HEK293T (cell line): ENCODE measurements around the gene RNF13.

Source experiments
- CTCF ChIA-PET: fragments of 350-600 bp; formaldehyde crosslinking; extraction: SDS; loops from one replicate; lab custom pipeline; 2021; ENCODE audit warnings: antibody characterized with exemption, inconsistent platforms; lab: Yijun Ruan, JAX
- POLR2A ChIA-PET: fragments of 350-600 bp; formaldehyde crosslinking; extraction: SDS; loops from one replicate; lab custom pipeline; 2020; ENCODE audit warnings: antibody characterized with exemption, inconsistent platforms; lab: Yijun Ruan, JAX
- DNase-seq: peaks from one replicate; pipeline ENCODE4 v3.0.0; 2012; ENCODE audit warnings: mixed read lengths; ENCODE audit errors: extremely low spot score
- ARNT ChIP-seq: fragments of 450-650 bp; IDR thresholded peaks from 2 replicates; pipeline ENCODE4 v1.6.1; 2017; ENCODE audit warnings: mild to moderate bottlenecking
- BHLHE40 ChIP-seq: fragments of 450-650 bp; IDR thresholded peaks from 2 replicates; pipeline ENCODE4 v1.6.1; 2016; ENCODE audit warnings: mild to moderate bottlenecking, moderate library complexity, borderline replicate concordance
- CTBP1 ChIP-seq: fragments of 450-650 bp; IDR thresholded peaks from 2 replicates; pipeline ENCODE4 v1.6.1; 2016; ENCODE audit warnings: borderline replicate concordance
- ELF4 ChIP-seq: fragments of 450-650 bp; IDR thresholded peaks from 2 replicates; pipeline ENCODE4 v1.6.1; 2017; ENCODE audit warnings: antibody characterized with exemption
- FOXA1 ChIP-seq: fragments of 450-650 bp; IDR thresholded peaks from 2 replicates; pipeline ENCODE4 v1.6.1; 2016; ENCODE audit warnings: mild to moderate bottlenecking
- FOXK2 ChIP-seq: fragments of 450-650 bp; IDR thresholded peaks from 2 replicates; pipeline ENCODE4 v1.6.1; 2016; ENCODE audit warnings: mild to moderate bottlenecking
- FOXM1 ChIP-seq: fragments of 450-650 bp; IDR thresholded peaks from 2 replicates; pipeline ENCODE4 v1.6.1; 2017; ENCODE audit warnings: mild to moderate bottlenecking, borderline replicate concordance
- HDGF ChIP-seq: fragments of 450-650 bp; IDR thresholded peaks from 2 replicates; pipeline ENCODE4 v1.6.1; 2017; ENCODE audit warnings: antibody characterized with exemption, borderline replicate concordance
- L3MBTL2 ChIP-seq: fragments of 450-650 bp; conservative IDR thresholded peaks from 2 replicates; pipeline ENCODE4 v1.6.1; 2016; ENCODE audit warnings: mild to moderate bottlenecking
- LEF1 ChIP-seq: fragments of 450-650 bp; IDR thresholded peaks from 2 replicates; pipeline ENCODE4 v1.6.1; 2017; ENCODE audit warnings: mild to moderate bottlenecking, borderline replicate concordance
- NFRKB ChIP-seq: fragments of 450-650 bp; IDR thresholded peaks from 2 replicates; pipeline ENCODE4 v1.6.1; 2016; ENCODE audit warnings: mild to moderate bottlenecking, moderate library complexity
- SP1 ChIP-seq: fragments of 450-650 bp; IDR thresholded peaks from 2 replicates; pipeline ENCODE4 v1.6.1; 2017
- SUZ12 ChIP-seq: fragments of 450-650 bp; IDR thresholded peaks from 2 replicates; pipeline ENCODE4 v1.6.1; 2016; ENCODE audit warnings: mild to moderate bottlenecking
- TARDBP ChIP-seq: fragments of 450-650 bp; IDR thresholded peaks from 2 replicates; pipeline ENCODE4 v1.6.1; 2016
- ZNF384 ChIP-seq: fragments of 450-650 bp; IDR thresholded peaks from 2 replicates; pipeline ENCODE4 v1.6.1; 2016
- TF ChIP-seq, protein P1 (sequence below): fragments of 450-650 bp; IDR thresholded peaks from 2 replicates; pipeline ENCODE4 v1.6.1; 2016

Gene RNF13

GRCh38 chr3:149901770-149902169, 88.8 kb downstream of the RNF13 start:
- ChIA-PET POLR2A (no interaction called here), CTCF (no interaction called here)
- no peak for DNase-seq
- TF ChIP-seq L3MBTL2 (no peak), TARDBP (no peak), SUZ12 (no peak), FOXA1 (no peak)

- CTCF ChIA-PET, result no interaction called here
- POLR2A ChIA-PET, result no interaction called here
- no peak for DNase-seq
- TF ChIP-seq ARNT, result no peak
- no peak for TF ChIP-seq LEF1
- TF ChIP-seq, protein P1, sequence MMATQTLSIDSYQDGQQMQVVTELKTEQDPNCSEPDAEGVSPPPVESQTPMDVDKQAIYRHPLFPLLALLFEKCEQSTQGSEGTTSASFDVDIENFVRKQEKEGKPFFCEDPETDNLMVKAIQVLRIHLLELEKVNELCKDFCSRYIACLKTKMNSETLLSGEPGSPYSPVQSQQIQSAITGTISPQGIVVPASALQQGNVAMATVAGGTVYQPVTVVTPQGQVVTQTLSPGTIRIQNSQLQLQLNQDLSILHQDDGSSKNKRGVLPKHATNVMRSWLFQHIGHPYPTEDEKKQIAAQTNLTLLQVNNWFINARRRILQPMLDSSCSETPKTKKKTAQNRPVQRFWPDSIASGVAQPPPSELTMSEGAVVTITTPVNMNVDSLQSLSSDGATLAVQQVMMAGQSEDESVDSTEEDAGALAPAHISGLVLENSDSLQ, result no peak
- no peak for TF ChIP-seq ZNF384
- no peak for TF ChIP-seq CTBP1
- TF ChIP-seq L3MBTL2, result no peak
- TF ChIP-seq FOXK2, result no peak
- TF ChIP-seq ELF4, result no peak
- TF ChIP-seq FOXA1, result no peak
- no peak for TF ChIP-seq TARDBP
- no peak for TF ChIP-seq HDGF
- TF ChIP-seq SP1, result no peak
- no peak for TF ChIP-seq NFRKB
- TF ChIP-seq BHLHE40, result no peak
- no peak for TF ChIP-seq FOXM1
- no peak for TF ChIP-seq SUZ12
Observed at GRCh38 chr3:149902498-149903139, 89.6 kb downstream of the RNF13 start.

DNA sequence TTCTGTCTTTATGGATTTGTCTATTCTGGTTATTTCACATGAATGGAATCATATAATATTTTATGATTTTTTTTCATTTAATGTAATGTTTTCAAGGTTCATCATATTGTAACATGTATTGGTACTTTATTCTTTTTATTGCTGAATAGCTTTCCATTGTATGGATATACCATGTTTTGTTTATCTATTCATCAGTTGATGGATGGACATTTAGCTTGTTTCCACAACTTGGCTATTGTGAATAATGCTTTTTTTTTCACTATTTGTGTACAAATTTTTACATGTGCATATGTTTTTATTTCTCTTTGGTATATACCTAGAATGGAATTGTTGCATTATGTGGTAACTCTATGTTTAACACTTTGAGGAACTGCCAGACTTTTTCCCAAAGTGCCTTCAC, 93.0 kb downstream of the RNF13 start:
- CTCF ChIA-PET, result no interaction called here
- TF ChIP-seq HDGF (no peak), ELF4 (no peak), ZNF384 (no peak), L3MBTL2 (no peak), NFRKB (no peak), CTBP1 (no peak), FOXK2 (no peak), SUZ12 (no peak), LEF1 (no peak), TARDBP (no peak)
- TF ChIP-seq, protein P1, result no peak
- no peak for DNase-seq
- POLR2A ChIA-PET, result no interaction called here

GRCh38 chr3:149908424-149908957, 95.5 kb downstream of the RNF13 start:
- no peak for DNase-seq
- ChIA-PET CTCF (interaction anchor here (0.5 to 0.9 kb wide), 2 partner anchors 191 to 388 kb away, joined by 3 read pairs; no protein-coding TSS in a partner anchor), POLR2A (no interaction called here)
- TF ChIP-seq FOXK2, result no peak
- no peak for TF ChIP-seq ELF4
- TF ChIP-seq BHLHE40, result no peak
- TF ChIP-seq NFRKB, result no peak

GRCh38 chr3:149909923-149910322, 96.9 kb downstream of the RNF13 start:
- ChIA-PET POLR2A (no interaction called here), CTCF (no interaction called here)
- DNase-seq, result no peak
- TF ChIP-seq, protein P1, result no peak
- TF ChIP-seq L3MBTL2 (no peak), ARNT (no peak), HDGF (no peak), ELF4 (no peak), BHLHE40 (no peak), SP1 (no peak), FOXK2 (no peak), CTBP1 (no peak), ZNF384 (no peak)

GRCh38 chr3:149917124-149917667, 104.2 kb downstream of the RNF13 start:
- ChIA-PET POLR2A (no interaction called here), CTCF (interaction anchor here (1.0 kb wide), 1 partner anchor 38 kb away, joined by 3 read pairs; no protein-coding TSS in a partner anchor)
- TF ChIP-seq SP1, result no peak
- no peak for TF ChIP-seq FOXK2
- no peak for TF ChIP-seq BHLHE40
- no peak for TF ChIP-seq FOXM1
- TF ChIP-seq CTBP1, result no peak
- TF ChIP-seq ELF4, result no peak
- no peak for DNase-seq
